Common myeloid progenitor, CD34-positive (primary cell): ENCODE results near the gene C5orf47.

Experiments
- CTCF ChIA-PET: fragments of 350-600 bp; sonication (Branson Sonifier 250); formaldehyde crosslinking; loops from one replicate; lab custom pipeline; 2021; ENCODE audit warnings: antibody characterized with exemption; lab: Charles Lee
- POLR2A ChIA-PET: fragments of 350-600 bp; sonication (Branson Sonifier 250); formaldehyde crosslinking; loops from one replicate; lab custom pipeline; 2021; ENCODE audit warnings: antibody characterized with exemption; lab: Charles Lee
- DNase-seq, 3 donors: peaks; one replicate each; pipeline versions ENCODE4 v3.0.0 to v3.0.0-alpha.2; 2013
- H3K27ac ChIP-seq, 2 experiments: 1 replicate in 1 of 2; 2 replicates in 1 of 2; pipeline ENCODE4 v1.7.0; 2013; ENCODE audit warnings: inconsistent platforms in 2 of 2, low read length in 2 of 2, mild to moderate bottlenecking in 2 of 2, low read depth in 1 of 2, moderate library complexity in 1 of 2; ENCODE audit not compliant: severe bottlenecking in 2 of 2, insufficient read depth in 1 of 2, poor library complexity in 1 of 2
- H3K27me3 ChIP-seq, 5 experiments: replicated peaks in 2 of 5; 1 replicate in 3 of 5; 2 replicates in 2 of 5; pipeline versions ENCODE4 v1.6.1 to v1.7.0; 2013; ENCODE audit warnings: low read length in 4 of 5, mild to moderate bottlenecking in 2 of 5, moderate library complexity in 2 of 5, inconsistent platforms in 1 of 5; ENCODE audit not compliant: insufficient read depth in 5 of 5, control insufficient read depth in 4 of 5
- H3K36me3 ChIP-seq, 4 experiments: 1 replicate in 2 of 4; 2 replicates in 2 of 4; pipeline versions ENCODE4 v1.6.1 to v1.7.0; 2013; ENCODE audit warnings: low read length in 3 of 4, control low read depth in 1 of 4, mild to moderate bottlenecking in 1 of 4; ENCODE audit not compliant: control insufficient read depth in 4 of 4, insufficient read depth in 4 of 4
- H3K4me1 ChIP-seq, 4 experiments: 1 replicate in 3 of 4; 2 replicates in 1 of 4; pipeline versions ENCODE4 v1.6.1 to v1.7.1; 2013; ENCODE audit warnings: low read length in 3 of 4, mild to moderate bottlenecking in 3 of 4, control low read depth in 1 of 4, inconsistent platforms in 1 of 4, moderate library complexity in 1 of 4; ENCODE audit not compliant: control insufficient read depth in 4 of 4, insufficient read depth in 4 of 4; ENCODE audit errors: control extremely low read depth in 1 of 4
- H3K4me3 ChIP-seq, 7 experiments: 1 replicate in 4 of 7; 2 replicates in 3 of 7; pipeline versions ENCODE4 v1.5.1 to v1.7.0; 2013; ENCODE audit warnings: mild to moderate bottlenecking in 7 of 7, low read length in 6 of 7, moderate library complexity in 6 of 7, inconsistent platforms in 2 of 7, low read depth in 2 of 7, control low read depth in 1 of 7; ENCODE audit not compliant: insufficient read depth in 4 of 7, control insufficient read depth in 1 of 7; ENCODE audit errors: extremely low read depth in 1 of 7
- H3K9me3 ChIP-seq, 5 experiments: 1 replicate in 4 of 5; 2 replicates in 1 of 5; pipeline versions ENCODE4 v1.6.1 to v1.7.1; 2013; ENCODE audit warnings: low read length in 4 of 5, mild to moderate bottlenecking in 2 of 5, inconsistent platforms in 1 of 5, low read depth in 1 of 5, moderate library complexity in 1 of 5; ENCODE audit not compliant: control insufficient read depth in 4 of 5, insufficient read depth in 2 of 5; ENCODE audit errors: control extremely low read depth in 1 of 5
- WGBS: methylation state at CpG from one replicate; pipeline ENCODE4 v1.1.5; 2013; ENCODE audit not compliant: insufficient coverage; 5-methylcytosine and 5-hydroxymethylcytosine counted together

Gene C5orf47

GRCh38 chr5:173974688-173975239, 14.2 kb upstream of the C5orf47 start:
- Histone ChIP-seq H3K36me3 (no peaks in the 10 kb centered on the region), H3K9me3 (peaks cover 0 to 2% (median 0%) of the 10 kb centered on the region in 5 experiments), H3K4me1 (peaks cover 0 to 12% (median 9%) of the 10 kb centered on the region in 4 experiments), H3K27me3 (peaks cover 0 to 8% (median 2%) of the 10 kb centered on the region in 5 experiments), H3K27ac (no peak overlapping the region), H3K4me3 (no peak overlapping the region)
- CTCF ChIA-PET: interaction anchor here (1.2 to 6.8 kb wide), 6 partner anchors 12 to 355 kb away, joined by 5 to 112 read pairs (median 6); partner anchors contain the start of gene BOD1
- WGBS: 74% methylated on average over 5 of the region's 5 CpGs
- peak in 1 of 3 donors; percentile 10 for DNase-seq
- POLR2A ChIA-PET: no interaction called here

GRCh38 chr5:173981185-173981761, 7.7 kb upstream of the C5orf47 start:
- POLR2A ChIA-PET: no interaction called here
- Histone ChIP-seq H3K27ac (no peak overlapping the region), H3K27me3 (peaks cover 0 to 20% (median 3%) of the 10 kb centered on the region in 5 experiments), H3K9me3 (peaks cover 0 to 9% (median 3%) of the 10 kb centered on the region in 5 experiments), H3K36me3 (no peaks in the 10 kb centered on the region), H3K4me3 (no peak overlapping the region), H3K4me1 (no peaks in the 10 kb centered on the region)
- WGBS: 64% methylated on average over 5 of the region's 5 CpGs
- no peak for DNase-seq
- CTCF ChIA-PET: interaction anchor here (1.1 to 2.6 kb wide), 4 partner anchors 8 to 372 kb away, joined by 3 to 6 read pairs (median 4); no protein-coding TSS in a partner anchor

- peaks cover 0 to 9% (median 2%) of the 10 kb centered on the region in 5 experiments for H3K9me3 ChIP-seq
- no peak overlapping the region for H3K4me3 ChIP-seq
- peaks cover 0 to 17% (median 3%) of the 10 kb centered on the region in 5 experiments for H3K27me3 ChIP-seq
- ChIA-PET CTCF (interaction anchor here (1.0 kb wide), 1 partner anchor 368 kb away, joined by 3 read pairs; the partner anchor contains the start of gene BOD1), POLR2A (no interaction called here)
- no peak overlapping the region for H3K27ac ChIP-seq
- no peaks in the 10 kb centered on the region for H3K4me1 ChIP-seq
- no peaks in the 10 kb centered on the region for H3K36me3 ChIP-seq
- no peak for DNase-seq
- WGBS: 66% methylated on average over 2 of the region's 4 CpGs
Measured at GRCh38 chr5:173984218-173984617, 4.8 kb upstream of the C5orf47 start.

GRCh38 chr5:173989432-173990082, 587 bp downstream of the C5orf47 start:
- H3K36me3 ChIP-seq: no peaks in the 10 kb centered on the region
- peaks cover 0 to 3% (median 0%) of the 10 kb centered on the region in 5 experiments for H3K27me3 ChIP-seq
- H3K9me3 ChIP-seq: peaks cover 0 to 2% (median 0%) of the 10 kb centered on the region in 5 experiments
- no peaks in the 10 kb centered on the region for H3K4me1 ChIP-seq
- CTCF ChIA-PET: no interaction called here
- H3K4me3 ChIP-seq: no peak overlapping the region
- H3K27ac ChIP-seq: no peak overlapping the region
- WGBS: 95% methylated on average over 23 of the region's 41 CpGs
- POLR2A ChIA-PET: interaction anchor here (0.6 kb wide), 1 partner anchor 322 kb away, joined by 3 read pairs; no protein-coding TSS in a partner anchor
- no peak for DNase-seq

GRCh38 chr5:173997331-173997730, 8.4 kb downstream of the C5orf47 start:
- no peak for DNase-seq
- Histone ChIP-seq H3K27me3 (peaks cover 7 to 30% (median 10%) of the 10 kb centered on the region in 5 experiments), H3K4me1 (no peaks in the 10 kb centered on the region), H3K36me3 (no peaks in the 10 kb centered on the region), H3K4me3 (no peak overlapping the region), H3K27ac (no peak overlapping the region), H3K9me3 (peaks cover 0 to 1% (median 0%) of the 10 kb centered on the region in 5 experiments)
- ChIA-PET POLR2A (no interaction called here), CTCF (no interaction called here)
- 85% methylated on average over 2 of the region's 4 CpGs for WGBS

GRCh38 chr5:173998531-173998930, 9.6 kb downstream of the C5orf47 start:
- Histone ChIP-seq H3K9me3 (peaks cover 0 to 1% (median 0%) of the 10 kb centered on the region in 5 experiments), H3K36me3 (no peaks in the 10 kb centered on the region), H3K27ac (no peak overlapping the region), H3K4me3 (no peak overlapping the region), H3K27me3 (peaks cover 7 to 30% (median 11%) of the 10 kb centered on the region in 5 experiments), H3K4me1 (no peaks in the 10 kb centered on the region)
- 78% methylated on average over 1 of the region's 4 CpGs for WGBS
- CTCF ChIA-PET: no interaction called here
- DNase-seq: no peak
- POLR2A ChIA-PET: no interaction called here
